Stomach (tissue), 9 donors: ENCODE data around the gene SEMA5A. TPM values are rescaled to one million over a fixed set of nuclear protein-coding genes. Genes with fewer than 3 reads are reported as not detected.

Experiments used
- DNase-seq, 2 donors: peaks; one replicate each; pipeline versions ENCODE4 v3.0.0 to v3.0.0-alpha.2; 2013 to 2019
- H3K27ac ChIP-seq, 5 donors: fragments of 200-600 bp in 4 of 5; sonication (generic) in 4 of 5; one replicate each; pipeline ENCODE4 v1.5.1; 2013 to 2019; ENCODE audit warnings: mild to moderate bottlenecking in 1 of 5, moderate library complexity in 1 of 5
- H3K27me3 ChIP-seq, 3 donors: fragments of 200-600 bp; sonication (generic); one replicate each; pipeline ENCODE4 v1.5.1; 2017 to 2019; ENCODE audit warnings: mixed run types in 1 of 3
- H3K36me3 ChIP-seq, 4 donors: fragments of 200-600 bp; sonication (generic); 1 replicate in 3 of 4; 2 replicates in 1 of 4; pipeline ENCODE4 v1.5.1; 2016 to 2019
- H3K4me1 ChIP-seq, 4 donors: fragments of 200-600 bp; sonication (generic); one replicate each; pipeline ENCODE4 v1.5.1; 2016 to 2019
- H3K4me3 ChIP-seq, 4 donors: fragments of 200-600 bp; sonication (generic) in 3 of 4; one replicate each; pipeline ENCODE4 v1.5.1; 2016 to 2019; ENCODE audit warnings: mild to moderate bottlenecking in 1 of 4
- H3K9me3 ChIP-seq, 4 donors: fragments of 200-600 bp; sonication (generic); one replicate each; pipeline ENCODE4 v1.5.1; 2016 to 2019
- CTCF ChIP-seq, 7 experiments: fragments of 450-650 bp in 4 of 7; fragments of 200-600 bp in 3 of 7; sonication (generic) in 3 of 7; IDR thresholded peaks; one replicate each; pipeline ENCODE4 v1.5.1; 2016 to 2019; ENCODE audit warnings: antibody characterized with exemption in 7 of 7, control low read depth in 2 of 7, mild to moderate bottlenecking in 1 of 7
- EP300 ChIP-seq: sonication (generic); formaldehyde crosslinking; IDR thresholded peaks from one replicate; pipeline ENCODE4 v1.6.1; 2017; ENCODE audit warnings: antibody characterized with exemption
- POLR2A ChIP-seq, 4 donors: fragments of 450-650 bp; IDR thresholded peaks; one replicate each; pipeline ENCODE4 v1.6.1; 2016; ENCODE audit warnings: antibody characterized with exemption in 4 of 4, control low read depth in 2 of 4, mild to moderate bottlenecking in 1 of 4, moderate library complexity in 1 of 4
- POLR2AphosphoS5 ChIP-seq, 3 donors: sonication (generic); formaldehyde crosslinking; IDR thresholded peaks; one replicate each; pipeline ENCODE4 v1.6.1; 2016; ENCODE audit warnings: antibody characterized with exemption in 3 of 3
- WGBS, 5 donors: extraction: QIAGEN DNeasy Blood & Tissue Kit in 3 of 5; methylation state at CpG; one replicate each; pipeline versions ENCODE4 v1.1.5 to v1.1.7; 2013 to 2018; 5-methylcytosine and 5-hydroxymethylcytosine counted together
- intact Hi-C: fragments of 100-400 bp; cut with DNase I; formaldehyde crosslinking; loops from one replicate; pipeline ENCODE4 v1.15.1; 2023; ENCODE audit warnings: low total_unique reads
- polyA plus RNA-seq, 3 donors: library from polyadenylated mRNA; stranded (reverse); fragments of 200-250 nt; gene quantifications; one replicate each; pipeline ENCODE4 v1.2.3, GENCODE V29; 2013
- total RNA-seq, 5 donors: library from RNA; depleted of rRNA; stranded (reverse); fragments of >200 nt; gene quantifications; one replicate each; pipeline versions ENCODE4 v1.1.0 to v1.2.3, GENCODE V29; 2014 to 2016
- donor health status: healthy with polysubstance abuse.
- donor health status: Bipolar disorder and iron deficiency.
- donor health status: healthy.

The SEMA5A gene
- total and polyA plus RNA-seq, 8 donors = 0.62 to 26.4 (median 3.2) TPM

- Histone ChIP-seq H3K9me3 (no peaks in the 10 kb centered on the region), H3K4me3 (no peak overlapping the region), H3K36me3 (no peaks in the 10 kb centered on the region), H3K4me1 (no peaks in the 10 kb centered on the region), H3K27ac (no peak overlapping the region), H3K27me3 (no peaks in the 10 kb centered on the region)
- TF ChIP-seq CTCF (IDR thresholded peaks at IDR 0.05) = no peak
- WGBS, 5 donors = 85 to 92% (median 88%) methylated on average over 1 of the region's 1 CpG
- intact Hi-C loops = no loop called here
- no peak for DNase-seq
These were observed 46.4 kb downstream of the SEMA5A start for GRCh38 chr5:9499498-9499876.

GRCh38 chr5:9498541-9499497 lies 47.1 kb downstream of the SEMA5A start:
- Histone ChIP-seq H3K4me3 (no peak overlapping the region), H3K9me3 (no peaks in the 10 kb centered on the region), H3K4me1 (no peaks in the 10 kb centered on the region), H3K36me3 (no peaks in the 10 kb centered on the region), H3K27ac (no peak overlapping the region), H3K27me3 (no peaks in the 10 kb centered on the region)
- TF ChIP-seq POLR2A (IDR thresholded peaks at IDR 0.05) (no peak), EP300 (no peak)
- intact Hi-C loops = no loop called here
- WGBS, 5 donors = 85 to 89% (median 88%) methylated on average over 14 of the region's 14 CpGs
- DNase-seq = no peak

- WGBS, 5 donors = 75 to 83% (median 78%) methylated on average over 8 of the region's 8 CpGs
- DNase-seq = no peak
- Histone ChIP-seq H3K4me3 (no peak overlapping the region), H3K27me3 (no peaks in the 10 kb centered on the region), H3K9me3 (no peaks in the 10 kb centered on the region), H3K27ac (no peak overlapping the region), H3K4me1 (no peaks in the 10 kb centered on the region), H3K36me3 (no peaks in the 10 kb centered on the region)
- no peak for TF ChIP-seq POLR2AphosphoS5 (IDR thresholded peaks at IDR 0.05)
- TF ChIP-seq POLR2A (IDR thresholded peaks at IDR 0.05) = no peak
- no peak for TF ChIP-seq CTCF (IDR thresholded peaks at IDR 0.05)
- TF ChIP-seq EP300 = no peak
- intact Hi-C loops = no loop called here
These were observed 48.5 kb downstream of the SEMA5A start for GRCh38 chr5:9497347-9497746.

- intact Hi-C loops = no loop called here
- Histone ChIP-seq H3K27me3 (no peaks in the 10 kb centered on the region), H3K4me3 (no peak overlapping the region), H3K4me1 (no peaks in the 10 kb centered on the region), H3K36me3 (no peaks in the 10 kb centered on the region), H3K9me3 (no peaks in the 10 kb centered on the region), H3K27ac (no peak overlapping the region)
- WGBS, 5 donors = 59 to 79% (median 68%) methylated on average over 1 of the region's 1 CpG
- TF ChIP-seq EP300 (no peak), POLR2A (IDR thresholded peaks at IDR 0.05) (no peak), POLR2AphosphoS5 (IDR thresholded peaks at IDR 0.05) (no peak)
- no peak for DNase-seq
These were observed 49.1 kb downstream of the SEMA5A start for GRCh38 chr5:9496801-9497200.

GRCh38 chr5:9495121-9495520 lies 50.8 kb downstream of the SEMA5A start:
- Histone ChIP-seq H3K4me3 (no peak overlapping the region), H3K27ac (no peak overlapping the region), H3K36me3 (no peaks in the 10 kb centered on the region), H3K4me1 (no peaks in the 10 kb centered on the region), H3K27me3 (no peaks in the 10 kb centered on the region), H3K9me3 (no peaks in the 10 kb centered on the region)
- TF ChIP-seq CTCF (IDR thresholded peaks at IDR 0.05) (no peak), POLR2AphosphoS5 (IDR thresholded peaks at IDR 0.05) (no peak), EP300 (no peak), POLR2A (IDR thresholded peaks at IDR 0.05) (no peak)
- 70 to 83% (median 81%) methylated on average over 4 of the region's 4 CpGs for WGBS, 5 donors
- intact Hi-C loops = no loop called here
- DNase-seq = no peak
